BJ (cell line): ENCODE data around the gene MYBPH. TPM values are rescaled to one million over a fixed set of nuclear protein-coding genes. Genes with fewer than 3 reads are reported as not detected.

ENCODE experiments used
- CTCF ChIA-PET: fragments of 350-600 bp; formaldehyde crosslinking; extraction: SDS; loops from one replicate; lab custom pipeline; 2021; ENCODE audit warnings: antibody characterized with exemption, inconsistent platforms; lab: Yijun Ruan, JAX
- POLR2A ChIA-PET: fragments of 300-600 bp; sonication (Branson Sonifier 250); formaldehyde crosslinking; extraction: SDS; loops from one replicate; lab custom pipeline; 2021; ENCODE audit warnings: antibody characterized with exemption; lab: Charles Lee
- DNase-seq: peaks from one replicate; pipeline ENCODE4 v3.0.0-alpha.2; 2011; ENCODE audit warnings: low read depth
- H3K27me3 ChIP-seq: 2 replicates; pipeline ENCODE4 v1.6.0; 2011; ENCODE audit warnings: low read length; ENCODE audit not compliant: control insufficient read depth, insufficient read depth
- H3K36me3 ChIP-seq: 2 replicates; pipeline ENCODE4 v1.5.1; 2011; ENCODE audit warnings: low read length; ENCODE audit not compliant: control insufficient read depth, insufficient read depth
- H3K4me3 ChIP-seq: 2 replicates; pipeline ENCODE4 v1.5.1; 2011; ENCODE audit warnings: low read depth, mild to moderate bottlenecking, control low read depth, low read length
- polyA plus RNA-seq: library from polyadenylated mRNA; depleted of rRNA; stranded (reverse); fragments of >200 nt; gene quantifications from 2 replicates; pipeline ENCODE4 v1.2.3, GENCODE V29; 2011
- TF ChIP-seq, protein P1 (sequence below): IDR thresholded peaks from 2 replicates; pipeline ENCODE4 v1.5.1; 2011; ENCODE audit warnings: low read depth, mild to moderate bottlenecking, control low read depth, inconsistent platforms, low read length, moderate library complexity; ENCODE audit not compliant: insufficient read depth

MYBPH gene
- polyA plus RNA-seq, 1 experiment: not detected

DNA sequence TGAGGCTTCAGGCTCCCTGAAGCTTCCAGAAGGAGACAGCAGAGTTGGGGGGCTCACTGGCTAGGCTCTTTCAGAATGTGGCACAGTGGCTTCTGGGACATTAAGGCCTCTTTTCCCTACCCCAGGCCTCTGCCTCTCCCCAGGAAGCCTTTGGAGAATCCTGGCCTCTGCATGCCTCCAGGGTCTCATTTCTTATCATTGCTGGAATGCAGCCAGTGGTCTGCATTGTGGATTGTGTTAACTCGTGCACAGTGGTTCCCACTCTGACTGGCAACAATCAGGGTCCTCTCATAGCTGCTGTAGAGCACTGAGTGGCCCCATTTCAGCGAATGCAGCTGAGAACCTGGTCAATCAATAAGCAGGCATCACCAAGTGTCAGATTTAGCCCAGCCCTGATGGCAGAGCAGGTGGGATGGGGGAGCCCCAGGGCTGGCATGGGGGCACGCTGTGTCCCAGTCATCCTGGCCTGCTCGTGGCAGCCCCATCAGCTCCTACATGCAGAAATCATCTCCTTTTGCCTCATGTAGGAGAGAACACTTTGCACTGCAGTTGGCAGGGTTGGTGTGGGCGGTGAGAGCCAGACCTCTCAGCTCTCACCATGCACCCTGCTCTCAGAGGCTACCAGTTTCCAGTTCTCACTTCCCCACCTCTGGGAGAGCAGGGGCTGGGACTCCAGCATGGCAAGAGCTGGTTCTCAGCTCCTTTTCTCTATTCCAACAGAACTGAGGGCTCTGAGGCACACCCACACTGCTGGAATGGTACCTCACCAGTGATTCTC, 34.7 kb downstream of the MYBPH start:
- Histone ChIP-seq H3K36me3 (no peaks in the 10 kb centered on the region), H3K4me3 (no peak overlapping the region), H3K27me3 (no peaks in the 10 kb centered on the region)
- TF ChIP-seq, protein P1, sequence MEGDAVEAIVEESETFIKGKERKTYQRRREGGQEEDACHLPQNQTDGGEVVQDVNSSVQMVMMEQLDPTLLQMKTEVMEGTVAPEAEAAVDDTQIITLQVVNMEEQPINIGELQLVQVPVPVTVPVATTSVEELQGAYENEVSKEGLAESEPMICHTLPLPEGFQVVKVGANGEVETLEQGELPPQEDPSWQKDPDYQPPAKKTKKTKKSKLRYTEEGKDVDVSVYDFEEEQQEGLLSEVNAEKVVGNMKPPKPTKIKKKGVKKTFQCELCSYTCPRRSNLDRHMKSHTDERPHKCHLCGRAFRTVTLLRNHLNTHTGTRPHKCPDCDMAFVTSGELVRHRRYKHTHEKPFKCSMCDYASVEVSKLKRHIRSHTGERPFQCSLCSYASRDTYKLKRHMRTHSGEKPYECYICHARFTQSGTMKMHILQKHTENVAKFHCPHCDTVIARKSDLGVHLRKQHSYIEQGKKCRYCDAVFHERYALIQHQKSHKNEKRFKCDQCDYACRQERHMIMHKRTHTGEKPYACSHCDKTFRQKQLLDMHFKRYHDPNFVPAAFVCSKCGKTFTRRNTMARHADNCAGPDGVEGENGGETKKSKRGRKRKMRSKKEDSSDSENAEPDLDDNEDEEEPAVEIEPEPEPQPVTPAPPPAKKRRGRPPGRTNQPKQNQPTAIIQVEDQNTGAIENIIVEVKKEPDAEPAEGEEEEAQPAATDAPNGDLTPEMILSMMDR: no peak
- no peak for DNase-seq
- ChIA-PET POLR2A (no interaction called here), CTCF (interaction anchor here (1.2 to 9.6 kb wide), 5 partner anchors 10 to 102 kb away, joined by 4 to 67 read pairs (median 5); partner anchors contain the start of gene ADORA1)

DNA sequence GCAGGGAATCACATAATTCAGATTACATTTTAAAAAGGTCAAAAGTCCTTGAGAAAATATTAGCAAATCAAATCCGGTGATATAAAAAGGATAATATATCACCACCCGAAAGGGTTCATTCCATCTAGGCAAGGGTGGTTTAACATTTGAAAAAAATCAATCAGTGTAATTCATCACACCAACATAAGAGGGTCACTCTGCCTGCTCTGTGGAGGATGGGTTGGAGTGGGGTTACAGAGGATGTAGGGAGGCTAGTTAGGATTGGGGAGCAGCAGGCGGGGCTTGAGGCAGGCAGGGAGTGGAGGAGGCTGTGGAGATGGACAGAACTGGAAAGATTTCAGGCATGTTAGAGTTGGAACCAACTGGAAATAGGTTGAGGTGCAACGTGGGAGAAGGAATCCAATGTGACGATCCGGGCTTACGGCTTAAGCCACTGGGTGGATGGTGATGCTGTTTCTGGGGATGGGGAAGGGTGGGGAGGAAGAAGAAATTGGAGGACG, 35.6 kb downstream of the MYBPH start:
- Histone ChIP-seq H3K36me3 (no peaks in the 10 kb centered on the region), H3K4me3 (no peak overlapping the region), H3K27me3 (no peaks in the 10 kb centered on the region)
- TF ChIP-seq, protein P1: no peak
- ChIA-PET CTCF (interaction anchor here (1.2 to 2.2 kb wide), 4 partner anchors 8 to 101 kb away, joined by 4 to 12 read pairs (median 4); no protein-coding TSS in a partner anchor), POLR2A (no interaction called here)
- no peak for DNase-seq

DNA sequence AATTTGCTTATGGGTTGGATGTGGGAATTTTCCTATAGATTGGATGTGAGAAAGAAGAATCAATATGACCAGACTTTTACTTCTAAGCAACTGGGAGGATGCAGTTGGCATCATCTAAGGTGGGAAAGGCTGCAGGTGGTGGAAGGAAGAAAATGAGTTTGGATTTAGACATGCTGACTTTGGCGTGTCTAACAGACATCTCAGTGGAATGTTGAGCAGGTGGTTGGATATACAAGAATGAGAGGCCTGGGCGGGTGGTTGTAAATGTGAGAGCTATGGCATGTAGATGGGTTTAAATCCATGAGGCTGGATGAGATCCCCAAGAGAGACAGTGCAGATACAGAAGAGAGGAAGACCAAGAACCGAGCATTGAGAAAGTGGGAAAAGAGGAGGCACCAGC, 37.6 kb downstream of the MYBPH start:
- ChIA-PET CTCF (interaction anchor here (1.3 to 1.7 kb wide), 4 partner anchors 12 to 98 kb away, joined by 4 to 5 read pairs (median 4); no protein-coding TSS in a partner anchor), POLR2A (no interaction called here)
- TF ChIP-seq, protein P1: no peak
- H3K27me3 ChIP-seq: no peaks in the 10 kb centered on the region
- no peaks in the 10 kb centered on the region for H3K36me3 ChIP-seq
- DNase-seq: no peak
- no peak overlapping the region for H3K4me3 ChIP-seq

DNA sequence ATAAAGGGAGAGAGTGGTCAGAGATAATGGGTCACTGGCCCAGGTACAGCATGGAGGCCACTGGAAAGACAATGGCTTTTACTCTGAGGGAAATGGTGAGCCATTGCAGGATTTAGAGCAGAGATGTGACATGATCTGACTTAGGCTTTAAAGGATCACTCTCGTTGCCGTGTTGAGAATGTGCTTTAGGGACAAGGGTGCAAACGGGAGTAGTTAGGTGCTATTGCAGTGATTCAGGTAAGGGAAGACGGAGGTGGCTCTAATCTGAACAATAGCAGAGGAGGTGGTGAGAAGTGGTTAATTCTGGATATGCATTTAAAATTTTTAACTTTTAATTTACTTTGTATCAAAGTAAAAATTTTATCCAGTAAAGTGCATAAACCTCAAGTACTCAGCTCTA, 38.3 kb downstream of the MYBPH start:
- ChIA-PET CTCF (interaction anchor here (1.3 to 1.7 kb wide), 2 partner anchors 11 to 97 kb away, joined by 4 to 5 read pairs; no protein-coding TSS in a partner anchor), POLR2A (no interaction called here)
- no peak for DNase-seq
- no peaks in the 10 kb centered on the region for H3K36me3 ChIP-seq
- TF ChIP-seq, protein P1: no peak
- H3K4me3 ChIP-seq: no peak overlapping the region
- no peaks in the 10 kb centered on the region for H3K27me3 ChIP-seq

DNA sequence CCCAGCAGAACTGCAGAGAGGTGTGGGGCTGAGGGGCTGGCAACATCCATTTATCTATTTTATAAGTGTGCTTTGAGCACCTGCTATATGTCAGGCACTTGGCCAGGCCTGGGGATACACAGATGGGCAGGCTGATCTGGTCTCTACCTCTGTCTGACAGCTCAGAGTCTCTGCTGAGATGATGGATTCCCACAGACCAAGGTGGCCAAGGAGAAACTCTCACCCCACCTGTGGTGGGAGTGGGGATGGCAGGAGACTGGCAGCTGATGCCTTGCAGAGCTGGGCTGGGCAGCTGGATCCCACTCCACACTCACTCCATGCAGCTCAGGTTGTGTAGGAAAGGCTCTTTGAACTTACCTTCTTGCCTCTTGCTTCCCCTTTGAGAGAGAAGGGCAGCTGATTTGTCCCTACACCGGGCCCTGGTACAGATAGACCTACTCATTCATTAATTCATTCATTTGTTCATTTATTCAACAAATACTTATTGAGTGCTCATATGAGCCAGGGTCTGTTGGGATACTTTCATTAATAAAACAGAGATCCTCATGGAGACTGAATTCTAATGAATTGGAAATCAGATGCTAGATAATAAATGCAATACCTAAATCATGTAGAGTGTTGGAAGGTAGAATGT, 39.1 kb downstream of the MYBPH start:
- no peak for DNase-seq
- no peak overlapping the region for H3K4me3 ChIP-seq
- no peaks in the 10 kb centered on the region for H3K36me3 ChIP-seq
- CTCF ChIA-PET: interaction anchor here (1.8 to 6.0 kb wide), 2 partner anchors 8 to 79 kb away, joined by 4 to 34 read pairs; no protein-coding TSS in a partner anchor
- TF ChIP-seq, protein P1: no peak
- H3K27me3 ChIP-seq: no peaks in the 10 kb centered on the region
- POLR2A ChIA-PET: no interaction called here
